HepG2 (cell line): Measurements from ENCODE around the gene TTYH1. TPM values are rescaled to one million over a fixed set of nuclear protein-coding genes. Genes with fewer than 3 reads are reported as not detected.

Experiments
- ARNT ChIP-seq: fragments of 450-650 bp; IDR thresholded peaks from 2 replicates; pipeline ENCODE4 v1.6.1; 2017
- BRD4 ChIP-seq: sonication (generic); formaldehyde crosslinking; IDR thresholded peaks from 2 replicates; pipeline ENCODE4 v1.4.0; 2020; ENCODE audit warnings: missing genetic modification reagents
- GATA4 ChIP-seq: sonication (generic); IDR thresholded peaks from 2 replicates; pipeline ENCODE4 v1.6.1; 2016; ENCODE audit warnings: antibody characterized with exemption, low read depth, borderline replicate concordance
- RBFOX2 ChIP-seq: fragments of 200-400 bp; formaldehyde crosslinking; IDR thresholded peaks from 2 replicates; pipeline ENCODE4 v1.6.1; 2017; ENCODE audit warnings: low read depth, mild to moderate bottlenecking, low read length
- SNAPC2 ChIP-seq: sonication (generic); formaldehyde crosslinking; IDR thresholded peaks from 2 replicates; pipeline ENCODE4 v1.8.1; 2022; ENCODE audit warnings: mild to moderate bottlenecking, missing genetic modification reagents
- ZNF343 ChIP-seq: sonication (generic); formaldehyde crosslinking; IDR thresholded peaks from 2 replicates; pipeline ENCODE4 v1.4.0; 2020; ENCODE audit warnings: mild to moderate bottlenecking, missing genetic modification reagents
- ZNF501 ChIP-seq: sonication (generic); formaldehyde crosslinking; IDR thresholded peaks from 2 replicates; pipeline ENCODE4 v1.5.1; 2020; ENCODE audit warnings: mild to moderate bottlenecking, moderate library complexity, missing genetic modification reagents
- ZNF781 ChIP-seq: sonication (generic); formaldehyde crosslinking; IDR thresholded peaks from 2 replicates; pipeline ENCODE4 v1.5.1; 2020; ENCODE audit warnings: borderline replicate concordance, mild to moderate bottlenecking, missing genetic modification reagents; ENCODE audit errors: not compliant biosample characterization
- polyA plus RNA-seq, 8 experiments: library from polyadenylated mRNA; depleted of rRNA in 3 of 8; stranded (reverse) in 7 of 8; unstranded in 1 of 8; fragments of >200 nt; fragmentation: Illumina TruSeq in 4 of 8; extraction: Trizol in 4 of 8; gene quantifications; 2 replicates each; pipeline versions ENCODE4 v1.2.1 to v1.2.3, GENCODE V29; 2011 to 2016; ENCODE audit warnings: low read depth in 4 of 8, missing spikeins in 1 of 8, mixed read lengths in 1 of 8; ENCODE audit not compliant: insufficient read depth in 1 of 8
- total RNA-seq, 5 experiments: library from RNA; depleted of rRNA; stranded (reverse); fragments of >200 nt; fragmentation: Illumina TruSeq; extraction: Trizol; gene quantifications; 2 replicates each; pipeline ENCODE4 v1.2.3, GENCODE V29; 2016; ENCODE audit warnings: low read depth in 1 of 5
- TF ChIP-seq, protein P1 (sequence below): sonication (generic); formaldehyde crosslinking; conservative IDR thresholded peaks from 2 replicates; pipeline ENCODE4 v1.8.0; 2022; ENCODE audit warnings: low read depth, missing genetic modification reagents
- TF ChIP-seq, protein P2 (sequence below): sonication (generic); formaldehyde crosslinking; IDR thresholded peaks from 2 replicates; pipeline ENCODE4 v1.5.1; 2020; ENCODE audit warnings: mild to moderate bottlenecking, missing genetic modification reagents
- TF ChIP-seq, protein P3 (sequence below): sonication (generic); formaldehyde crosslinking; IDR thresholded peaks from 2 replicates; pipeline ENCODE4 v1.4.0; 2020; ENCODE audit warnings: mild to moderate bottlenecking, missing genetic modification reagents, borderline replicate concordance
- TF ChIP-seq, protein P4 (sequence below): IDR thresholded peaks from 2 replicates; pipeline ENCODE4 v1.6.1; 2016; ENCODE audit warnings: missing compliant biosample characterization, missing genetic modification reagents, borderline replicate concordance
- TF ChIP-seq, protein P5 (sequence below): IDR thresholded peaks from 2 replicates; pipeline ENCODE4 v1.4.0; 2020; ENCODE audit warnings: mild to moderate bottlenecking, missing genetic modification reagents
- TF ChIP-seq, protein P6 (sequence below): sonication (generic); formaldehyde crosslinking; IDR thresholded peaks from 2 replicates; pipeline ENCODE4 v1.8.0; 2022; ENCODE audit warnings: mild to moderate bottlenecking, missing genetic modification reagents; ENCODE audit not compliant: insufficient replicate concordance

Gene TTYH1
- total and polyA plus RNA-seq, 2 of the 13 experiments (the other 11 are each of a cell fraction or from before 2014, with no cell fraction given) = 6.9 to 19.9 TPM

GRCh38 chr19:54464630-54465425, 49.6 kb downstream of the TTYH1 start (continued):
- TF ChIP-seq ZNF781 (CRISPR knock-in tag) (no peak), ARNT (no peak), SNAPC2 (no peak; the same call in 1 of the 2 replicates), ZNF501 (peak; percentile 92), RBFOX2 (peak; percentile 89), GATA4 (0 out of 2 replicates have a peak, but pooled peaks have one; percentile 9), ZNF343 (CRISPR knock-in tag) (0 out of 2 replicates have a peak, but pooled peaks have one; percentile 45), BRD4 (CRISPR knock-in tag) (peak; percentile 61; the same call in 1 of the 2 replicates)
- TF ChIP-seq, protein P1, sequence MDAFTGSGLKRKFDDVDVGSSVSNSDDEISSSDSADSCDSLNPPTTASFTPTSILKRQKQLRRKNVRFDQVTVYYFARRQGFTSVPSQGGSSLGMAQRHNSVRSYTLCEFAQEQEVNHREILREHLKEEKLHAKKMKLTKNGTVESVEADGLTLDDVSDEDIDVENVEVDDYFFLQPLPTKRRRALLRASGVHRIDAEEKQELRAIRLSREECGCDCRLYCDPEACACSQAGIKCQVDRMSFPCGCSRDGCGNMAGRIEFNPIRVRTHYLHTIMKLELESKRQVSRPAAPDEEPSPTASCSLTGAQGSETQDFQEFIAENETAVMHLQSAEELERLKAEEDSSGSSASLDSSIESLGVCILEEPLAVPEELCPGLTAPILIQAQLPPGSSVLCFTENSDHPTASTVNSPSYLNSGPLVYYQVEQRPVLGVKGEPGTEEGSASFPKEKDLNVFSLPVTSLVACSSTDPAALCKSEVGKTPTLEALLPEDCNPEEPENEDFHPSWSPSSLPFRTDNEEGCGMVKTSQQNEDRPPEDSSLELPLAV (CRISPR knock-in tag) = no peak
- TF ChIP-seq, protein P2, sequence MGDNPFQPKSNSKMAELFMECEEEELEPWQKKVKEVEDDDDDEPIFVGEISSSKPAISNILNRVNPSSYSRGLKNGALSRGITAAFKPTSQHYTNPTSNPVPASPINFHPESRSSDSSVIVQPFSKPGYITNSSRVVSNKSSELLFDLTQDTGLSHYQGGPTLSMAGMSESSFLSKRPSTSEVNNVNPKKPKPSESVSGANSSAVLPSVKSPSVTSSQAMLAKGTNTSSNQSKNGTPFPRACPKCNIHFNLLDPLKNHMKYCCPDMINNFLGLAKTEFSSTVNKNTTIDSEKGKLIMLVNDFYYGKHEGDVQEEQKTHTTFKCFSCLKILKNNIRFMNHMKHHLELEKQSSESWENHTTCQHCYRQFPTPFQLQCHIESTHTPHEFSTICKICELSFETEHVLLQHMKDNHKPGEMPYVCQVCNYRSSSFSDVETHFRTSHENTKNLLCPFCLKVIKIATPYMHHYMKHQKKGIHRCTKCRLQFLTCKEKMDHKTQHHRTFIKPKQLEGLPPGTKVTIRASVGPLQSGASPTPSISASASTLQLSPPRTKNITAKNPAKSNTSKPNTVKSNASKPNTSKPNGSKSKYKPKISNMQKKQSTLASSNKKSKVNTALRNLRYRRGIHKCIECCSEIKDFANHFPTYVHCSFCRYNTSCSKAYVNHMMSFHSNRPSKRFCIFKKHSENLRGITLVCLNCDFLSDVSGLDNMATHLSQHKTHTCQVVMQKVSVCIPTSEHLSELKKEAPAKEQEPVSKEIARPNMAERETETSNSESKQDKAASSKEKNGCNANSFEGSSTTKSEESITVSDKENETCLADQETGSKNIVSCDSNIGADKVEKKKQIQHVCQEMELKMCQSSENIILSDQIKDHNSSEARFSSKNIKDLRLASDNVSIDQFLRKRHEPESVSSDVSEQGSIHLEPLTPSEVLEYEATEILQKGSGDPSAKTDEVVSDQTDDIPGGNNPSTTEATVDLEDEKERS = peak; percentile 41; the same call in 1 of the 2 replicates
- TF ChIP-seq, protein P3, sequence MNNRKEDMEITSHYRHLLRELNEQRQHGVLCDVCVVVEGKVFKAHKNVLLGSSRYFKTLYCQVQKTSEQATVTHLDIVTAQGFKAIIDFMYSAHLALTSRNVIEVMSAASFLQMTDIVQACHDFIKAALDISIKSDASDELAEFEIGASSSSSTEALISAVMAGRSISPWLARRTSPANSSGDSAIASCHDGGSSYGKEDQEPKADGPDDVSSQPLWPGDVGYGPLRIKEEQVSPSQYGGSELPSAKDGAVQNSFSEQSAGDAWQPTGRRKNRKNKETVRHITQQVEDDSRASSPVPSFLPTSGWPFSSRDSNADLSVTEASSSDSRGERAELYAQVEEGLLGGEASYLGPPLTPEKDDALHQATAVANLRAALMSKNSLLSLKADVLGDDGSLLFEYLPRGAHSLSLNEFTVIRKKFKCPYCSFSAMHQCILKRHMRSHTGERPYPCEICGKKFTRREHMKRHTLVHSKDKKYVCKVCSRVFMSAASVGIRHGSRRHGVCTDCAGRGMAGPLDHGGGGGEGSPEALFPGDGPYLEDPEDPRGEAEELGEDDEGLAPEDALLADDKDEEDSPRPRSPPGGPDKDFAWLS = no peak
- TF ChIP-seq, protein P4, sequence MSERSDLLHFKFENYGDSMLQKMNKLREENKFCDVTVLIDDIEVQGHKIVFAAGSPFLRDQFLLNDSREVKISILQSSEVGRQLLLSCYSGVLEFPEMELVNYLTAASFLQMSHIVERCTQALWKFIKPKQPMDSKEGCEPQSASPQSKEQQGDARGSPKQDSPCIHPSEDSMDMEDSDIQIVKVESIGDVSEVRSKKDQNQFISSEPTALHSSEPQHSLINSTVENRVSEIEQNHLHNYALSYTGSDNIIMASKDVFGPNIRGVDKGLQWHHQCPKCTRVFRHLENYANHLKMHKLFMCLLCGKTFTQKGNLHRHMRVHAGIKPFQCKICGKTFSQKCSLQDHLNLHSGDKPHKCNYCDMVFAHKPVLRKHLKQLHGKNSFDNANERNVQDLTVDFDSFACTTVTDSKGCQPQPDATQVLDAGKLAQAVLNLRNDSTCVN (CRISPR knock-in tag) = no peak
- TF ChIP-seq, protein P5, sequence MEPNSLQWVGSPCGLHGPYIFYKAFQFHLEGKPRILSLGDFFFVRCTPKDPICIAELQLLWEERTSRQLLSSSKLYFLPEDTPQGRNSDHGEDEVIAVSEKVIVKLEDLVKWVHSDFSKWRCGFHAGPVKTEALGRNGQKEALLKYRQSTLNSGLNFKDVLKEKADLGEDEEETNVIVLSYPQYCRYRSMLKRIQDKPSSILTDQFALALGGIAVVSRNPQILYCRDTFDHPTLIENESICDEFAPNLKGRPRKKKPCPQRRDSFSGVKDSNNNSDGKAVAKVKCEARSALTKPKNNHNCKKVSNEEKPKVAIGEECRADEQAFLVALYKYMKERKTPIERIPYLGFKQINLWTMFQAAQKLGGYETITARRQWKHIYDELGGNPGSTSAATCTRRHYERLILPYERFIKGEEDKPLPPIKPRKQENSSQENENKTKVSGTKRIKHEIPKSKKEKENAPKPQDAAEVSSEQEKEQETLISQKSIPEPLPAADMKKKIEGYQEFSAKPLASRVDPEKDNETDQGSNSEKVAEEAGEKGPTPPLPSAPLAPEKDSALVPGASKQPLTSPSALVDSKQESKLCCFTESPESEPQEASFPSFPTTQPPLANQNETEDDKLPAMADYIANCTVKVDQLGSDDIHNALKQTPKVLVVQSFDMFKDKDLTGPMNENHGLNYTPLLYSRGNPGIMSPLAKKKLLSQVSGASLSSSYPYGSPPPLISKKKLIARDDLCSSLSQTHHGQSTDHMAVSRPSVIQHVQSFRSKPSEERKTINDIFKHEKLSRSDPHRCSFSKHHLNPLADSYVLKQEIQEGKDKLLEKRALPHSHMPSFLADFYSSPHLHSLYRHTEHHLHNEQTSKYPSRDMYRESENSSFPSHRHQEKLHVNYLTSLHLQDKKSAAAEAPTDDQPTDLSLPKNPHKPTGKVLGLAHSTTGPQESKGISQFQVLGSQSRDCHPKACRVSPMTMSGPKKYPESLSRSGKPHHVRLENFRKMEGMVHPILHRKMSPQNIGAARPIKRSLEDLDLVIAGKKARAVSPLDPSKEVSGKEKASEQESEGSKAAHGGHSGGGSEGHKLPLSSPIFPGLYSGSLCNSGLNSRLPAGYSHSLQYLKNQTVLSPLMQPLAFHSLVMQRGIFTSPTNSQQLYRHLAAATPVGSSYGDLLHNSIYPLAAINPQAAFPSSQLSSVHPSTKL (CRISPR knock-in tag) = no peak
- TF ChIP-seq, protein P6, sequence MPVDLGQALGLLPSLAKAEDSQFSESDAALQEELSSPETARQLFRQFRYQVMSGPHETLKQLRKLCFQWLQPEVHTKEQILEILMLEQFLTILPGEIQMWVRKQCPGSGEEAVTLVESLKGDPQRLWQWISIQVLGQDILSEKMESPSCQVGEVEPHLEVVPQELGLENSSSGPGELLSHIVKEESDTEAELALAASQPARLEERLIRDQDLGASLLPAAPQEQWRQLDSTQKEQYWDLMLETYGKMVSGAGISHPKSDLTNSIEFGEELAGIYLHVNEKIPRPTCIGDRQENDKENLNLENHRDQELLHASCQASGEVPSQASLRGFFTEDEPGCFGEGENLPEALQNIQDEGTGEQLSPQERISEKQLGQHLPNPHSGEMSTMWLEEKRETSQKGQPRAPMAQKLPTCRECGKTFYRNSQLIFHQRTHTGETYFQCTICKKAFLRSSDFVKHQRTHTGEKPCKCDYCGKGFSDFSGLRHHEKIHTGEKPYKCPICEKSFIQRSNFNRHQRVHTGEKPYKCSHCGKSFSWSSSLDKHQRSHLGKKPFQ = no peak
